Endothelial cell of umbilical vein (primary cell): ENCODE data around the gene DPP10.

Source experiments
- JUN ChIP-seq: IDR thresholded peaks from 2 replicates; pipeline ENCODE4 v1.6.1; 2011; ENCODE audit warnings: borderline replicate concordance, low read depth; ENCODE audit not compliant: insufficient read length, insufficient read depth
- POLR2A ChIP-seq: IDR thresholded peaks from 2 replicates; pipeline ENCODE4 v1.6.1; 2012; ENCODE audit warnings: low read depth, mild to moderate bottlenecking, control low read depth, low read length
- POLR2AphosphoS5 ChIP-seq: IDR thresholded peaks from 2 replicates; pipeline ENCODE4 v1.6.1; 2012; ENCODE audit warnings: low read depth, mild to moderate bottlenecking, control low read depth, low read length, moderate library complexity; ENCODE audit not compliant: insufficient read depth
- TF ChIP-seq, protein P1 (sequence below), 2 donors: IDR thresholded peaks; 1 replicate in 1 of 2; 2 replicates in 1 of 2; pipeline ENCODE4 v1.5.1; 2011; ENCODE audit warnings: low read length in 2 of 2, mild to moderate bottlenecking in 2 of 2, moderate library complexity in 2 of 2, control low read depth in 1 of 2, inconsistent platforms in 1 of 2, low read depth in 1 of 2; ENCODE audit not compliant: insufficient read depth in 1 of 2; ENCODE audit errors: extremely low read depth in 1 of 2

DNA sequence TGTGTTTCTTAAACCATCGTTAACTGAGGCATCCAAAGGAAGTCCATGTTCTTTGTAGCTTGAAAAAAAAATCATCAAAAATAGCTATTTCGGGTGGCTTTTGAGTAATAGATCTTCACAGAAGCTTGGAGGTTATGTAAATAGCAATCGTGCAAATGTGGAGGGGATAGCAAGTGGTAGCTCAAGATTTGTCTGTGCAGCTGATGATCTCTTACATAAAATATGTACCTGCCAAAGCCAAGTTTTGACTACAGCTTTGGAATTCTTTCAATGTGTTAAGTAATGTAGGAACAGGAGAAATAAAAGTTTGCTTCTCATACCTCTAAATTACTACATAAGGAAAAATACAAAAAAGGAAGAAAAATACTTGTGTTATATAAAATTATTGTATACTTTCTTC lies 1432.0 kb downstream of the DPP10 start:
- TF ChIP-seq, protein P1, sequence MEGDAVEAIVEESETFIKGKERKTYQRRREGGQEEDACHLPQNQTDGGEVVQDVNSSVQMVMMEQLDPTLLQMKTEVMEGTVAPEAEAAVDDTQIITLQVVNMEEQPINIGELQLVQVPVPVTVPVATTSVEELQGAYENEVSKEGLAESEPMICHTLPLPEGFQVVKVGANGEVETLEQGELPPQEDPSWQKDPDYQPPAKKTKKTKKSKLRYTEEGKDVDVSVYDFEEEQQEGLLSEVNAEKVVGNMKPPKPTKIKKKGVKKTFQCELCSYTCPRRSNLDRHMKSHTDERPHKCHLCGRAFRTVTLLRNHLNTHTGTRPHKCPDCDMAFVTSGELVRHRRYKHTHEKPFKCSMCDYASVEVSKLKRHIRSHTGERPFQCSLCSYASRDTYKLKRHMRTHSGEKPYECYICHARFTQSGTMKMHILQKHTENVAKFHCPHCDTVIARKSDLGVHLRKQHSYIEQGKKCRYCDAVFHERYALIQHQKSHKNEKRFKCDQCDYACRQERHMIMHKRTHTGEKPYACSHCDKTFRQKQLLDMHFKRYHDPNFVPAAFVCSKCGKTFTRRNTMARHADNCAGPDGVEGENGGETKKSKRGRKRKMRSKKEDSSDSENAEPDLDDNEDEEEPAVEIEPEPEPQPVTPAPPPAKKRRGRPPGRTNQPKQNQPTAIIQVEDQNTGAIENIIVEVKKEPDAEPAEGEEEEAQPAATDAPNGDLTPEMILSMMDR (IDR thresholded peaks at IDR 0.05; ENCODE audit: extremely low read depth in 1 of 2, insufficient read depth in 1 of 2, low read depth in 1 of 2, low read length in 2 of 2) = no peak
- TF ChIP-seq POLR2AphosphoS5 (no peak), JUN (no peak), POLR2A (no peak)
